ENCODE measurements around the gene CCDC57.

- no peak for TF ChIP-seq POLR2A (IDR thresholded peaks at IDR 0.05)
- TF ChIP-seq CTCF (IDR thresholded peaks at IDR 0.05) = no peak
Observed at GRCh38 chr17:82161216-82161615, 51.4 kb downstream of the CCDC57 start.

Measured in esophagus squamous epithelium (tissue), 4 donors.